ENCODE data around the gene SASH1.

Gene SASH1

DNA sequence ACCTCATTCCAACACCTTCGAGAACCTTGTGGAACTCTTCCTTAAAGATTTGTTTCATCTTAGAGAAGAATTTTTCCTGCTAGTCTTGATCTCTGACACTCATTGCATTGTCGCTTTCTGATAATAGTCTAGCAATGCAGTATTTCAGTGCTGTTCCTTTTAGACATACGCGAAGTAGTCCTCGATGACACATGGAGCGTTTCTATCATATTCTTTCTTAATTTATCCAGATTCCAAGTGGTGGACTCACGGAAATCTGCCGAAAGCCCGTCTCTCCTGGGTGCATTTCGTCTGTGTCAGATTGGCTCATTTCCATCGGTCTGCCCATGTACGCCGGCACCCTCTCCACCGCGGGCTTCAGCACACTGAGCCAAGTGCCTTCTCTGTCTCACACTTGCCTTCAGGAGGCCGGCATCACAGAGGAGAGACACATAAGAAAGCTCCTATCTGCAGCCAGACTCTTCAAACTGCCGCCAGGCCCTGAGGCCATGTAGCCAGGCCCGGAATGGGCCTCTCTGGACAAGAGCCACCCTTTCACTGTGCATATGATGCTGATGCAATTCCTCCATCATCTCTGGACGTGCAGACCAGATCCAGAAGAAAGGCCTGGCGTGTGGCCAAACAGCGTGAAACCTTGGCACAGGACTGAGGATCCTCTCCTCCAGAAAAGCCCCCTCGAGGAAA lies 205.6 kb downstream of the SASH1 start:
- Histone ChIP-seq H3K9me2 (replicated peaks; ENCODE audit: insufficient read depth, low read length) (no peaks in the 10 kb centered on the region), H3K9me3 (replicated peaks; ENCODE audit: insufficient read depth, low read length) (no peaks in the 10 kb centered on the region), H3K4me1 (ENCODE audit: low read length) (no peaks in the 10 kb centered on the region), H3K79me2 (ENCODE audit: low read length) (no peaks in the 10 kb centered on the region), H3K27ac (ENCODE audit: low read length) (no peak overlapping the region), H3K27me3 (replicated peaks; ENCODE audit: insufficient read depth, low read length) (no peaks in the 10 kb centered on the region), H3K4me3 (ENCODE audit: low read length) (no peak overlapping the region), H3K36me3 (replicated peaks; ENCODE audit: insufficient read depth, low read length) (no peaks in the 10 kb centered on the region), H4K20me1 (ENCODE audit: insufficient read depth, low read length) (no peaks in the 10 kb centered on the region), H3F3A (ENCODE audit: insufficient read depth, low read length) (no peaks in the 10 kb centered on the region), H3K9ac (ENCODE audit: low read length) (no peak overlapping the region), H3K4me2 (ENCODE audit: low read depth, low read length) (no peak overlapping the region), H2AFZ (ENCODE audit: low read length) (no peak overlapping the region)
- TF ChIP-seq, protein P1, sequence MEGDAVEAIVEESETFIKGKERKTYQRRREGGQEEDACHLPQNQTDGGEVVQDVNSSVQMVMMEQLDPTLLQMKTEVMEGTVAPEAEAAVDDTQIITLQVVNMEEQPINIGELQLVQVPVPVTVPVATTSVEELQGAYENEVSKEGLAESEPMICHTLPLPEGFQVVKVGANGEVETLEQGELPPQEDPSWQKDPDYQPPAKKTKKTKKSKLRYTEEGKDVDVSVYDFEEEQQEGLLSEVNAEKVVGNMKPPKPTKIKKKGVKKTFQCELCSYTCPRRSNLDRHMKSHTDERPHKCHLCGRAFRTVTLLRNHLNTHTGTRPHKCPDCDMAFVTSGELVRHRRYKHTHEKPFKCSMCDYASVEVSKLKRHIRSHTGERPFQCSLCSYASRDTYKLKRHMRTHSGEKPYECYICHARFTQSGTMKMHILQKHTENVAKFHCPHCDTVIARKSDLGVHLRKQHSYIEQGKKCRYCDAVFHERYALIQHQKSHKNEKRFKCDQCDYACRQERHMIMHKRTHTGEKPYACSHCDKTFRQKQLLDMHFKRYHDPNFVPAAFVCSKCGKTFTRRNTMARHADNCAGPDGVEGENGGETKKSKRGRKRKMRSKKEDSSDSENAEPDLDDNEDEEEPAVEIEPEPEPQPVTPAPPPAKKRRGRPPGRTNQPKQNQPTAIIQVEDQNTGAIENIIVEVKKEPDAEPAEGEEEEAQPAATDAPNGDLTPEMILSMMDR (IDR thresholded peaks at IDR 0.05; ENCODE audit: low read length), result no peak
- no peak for TF ChIP-seq EZH2 (optimal IDR thresholded peaks at IDR 0.05; ENCODE audit: low read depth, low read length)
- TF ChIP-seq EZH2phosphoT487 (IDR thresholded peaks at IDR 0.05; ENCODE audit: low read length), result no peak
- DNase-seq, result no peak

DNA sequence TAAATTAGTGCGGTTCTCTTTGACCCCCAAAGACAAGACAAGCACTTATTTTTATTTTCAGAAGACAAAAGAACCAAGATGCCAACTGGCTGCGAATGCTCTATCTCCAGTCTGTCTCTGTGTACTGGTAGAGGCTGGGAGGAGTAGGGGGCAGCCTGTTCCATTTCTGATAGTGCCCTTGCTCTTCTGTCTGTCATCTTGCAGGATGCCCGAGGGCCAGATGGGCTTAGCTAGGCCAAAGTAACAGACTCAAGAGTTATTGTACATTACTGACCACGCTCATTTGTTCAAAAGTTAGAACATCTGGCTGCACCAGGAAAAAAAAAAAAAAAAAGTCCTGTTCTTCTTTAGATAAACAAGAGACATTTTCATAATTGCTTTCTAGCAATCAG lies 206.1 kb downstream of the SASH1 start:
- H3K36me3 ChIP-seq (replicated peaks; ENCODE audit: insufficient read depth, low read length), result no peaks in the 10 kb centered on the region
- H3K27me3 ChIP-seq (replicated peaks; ENCODE audit: insufficient read depth, low read length), result no peaks in the 10 kb centered on the region
- H3K4me1 ChIP-seq (ENCODE audit: low read length), result no peaks in the 10 kb centered on the region
- H3K4me2 ChIP-seq (ENCODE audit: low read depth, low read length), result no peak overlapping the region
- no peak overlapping the region for H3K9ac ChIP-seq (ENCODE audit: low read length)
- H2AFZ ChIP-seq (ENCODE audit: low read length), result no peak overlapping the region
- H3K9me2 ChIP-seq (replicated peaks; ENCODE audit: insufficient read depth, low read length), result no peaks in the 10 kb centered on the region
- H4K20me1 ChIP-seq (ENCODE audit: insufficient read depth, low read length), result no peaks in the 10 kb centered on the region
- TF ChIP-seq EZH2phosphoT487 (IDR thresholded peaks at IDR 0.05; ENCODE audit: low read length) (no peak), EZH2 (optimal IDR thresholded peaks at IDR 0.05; ENCODE audit: low read depth, low read length) (no peak)
- TF ChIP-seq, protein P1 (IDR thresholded peaks at IDR 0.05; ENCODE audit: low read length), result no peak
- no peaks in the 10 kb centered on the region for H3K79me2 ChIP-seq (ENCODE audit: low read length)
- no peak overlapping the region for H3K4me3 ChIP-seq (ENCODE audit: low read length)
- H3K9me3 ChIP-seq (replicated peaks; ENCODE audit: insufficient read depth, low read length), result no peaks in the 10 kb centered on the region
- H3F3A ChIP-seq (ENCODE audit: insufficient read depth, low read length), result no peaks in the 10 kb centered on the region
- no peak for DNase-seq
- no peak overlapping the region for H3K27ac ChIP-seq (ENCODE audit: low read length)

DNA sequence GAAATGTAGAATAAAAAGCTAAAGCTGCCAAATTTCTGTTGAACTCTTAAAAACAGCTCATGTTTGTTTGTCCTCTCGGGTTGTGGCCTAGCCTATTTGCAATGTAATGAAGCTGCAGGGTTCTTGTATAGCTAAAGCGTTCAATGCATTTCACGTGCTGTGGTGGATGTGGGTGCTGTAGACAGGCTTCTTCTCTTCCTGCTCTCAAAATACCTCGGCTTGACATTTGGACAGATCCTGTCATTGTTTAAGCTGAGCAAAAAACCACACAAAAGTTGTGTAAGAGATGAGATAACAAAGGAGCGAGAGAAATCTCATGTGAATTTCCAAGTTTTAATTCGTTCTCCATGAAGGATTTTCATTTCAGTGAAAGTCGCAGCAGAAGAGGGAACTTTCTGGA lies 207.9 kb downstream of the SASH1 start:
- H3K36me3 ChIP-seq (replicated peaks; ENCODE audit: insufficient read depth, low read length), result no peaks in the 10 kb centered on the region
- H3K27ac ChIP-seq (ENCODE audit: low read length), result no peak overlapping the region
- no peaks in the 10 kb centered on the region for H3K9me2 ChIP-seq (replicated peaks; ENCODE audit: insufficient read depth, low read length)
- no peaks in the 10 kb centered on the region for H3K9me3 ChIP-seq (replicated peaks; ENCODE audit: insufficient read depth, low read length)
- no peak overlapping the region for H3K4me2 ChIP-seq (ENCODE audit: low read depth, low read length)
- DNase-seq, result no peak
- H2AFZ ChIP-seq (ENCODE audit: low read length), result no peak overlapping the region
- TF ChIP-seq EZH2phosphoT487 (IDR thresholded peaks at IDR 0.05; ENCODE audit: low read length) (no peak), EZH2 (optimal IDR thresholded peaks at IDR 0.05; ENCODE audit: low read depth, low read length) (no peak)
- TF ChIP-seq, protein P1 (IDR thresholded peaks at IDR 0.05; ENCODE audit: low read length), result no peak
- H3K4me3 ChIP-seq (ENCODE audit: low read length), result no peak overlapping the region
- H3K79me2 ChIP-seq (ENCODE audit: low read length), result no peaks in the 10 kb centered on the region
- no peaks in the 10 kb centered on the region for H3K4me1 ChIP-seq (ENCODE audit: low read length)
- H4K20me1 ChIP-seq (ENCODE audit: insufficient read depth, low read length), result no peaks in the 10 kb centered on the region
- no peaks in the 10 kb centered on the region for H3F3A ChIP-seq (ENCODE audit: insufficient read depth, low read length)
- H3K27me3 ChIP-seq (replicated peaks; ENCODE audit: insufficient read depth, low read length), result no peaks in the 10 kb centered on the region
- no peak overlapping the region for H3K9ac ChIP-seq (ENCODE audit: low read length)
